OCI-LY7 (cell line): ENCODE results near the gene TEKT5. TPM values are rescaled to one million over a fixed set of nuclear protein-coding genes. Genes with fewer than 3 reads are reported as not detected.
A peak's percentile ranks its signal among the peaks of the same experiment; 100 is the strongest.

Experiments used
- BruUV-seq: library from RNA; stranded (reverse); fragments of 400-500 nt; replicated peaks from 2 replicates; lab custom pipeline; 2021; lab: Mats Ljungman, UMichigan
- CTCF ChIA-PET: fragments of 300-600 bp; sonication (Branson Sonifier 250); formaldehyde crosslinking; loops from one replicate; lab custom pipeline; 2022; ENCODE audit warnings: antibody characterized with exemption; ENCODE audit not compliant: unreplicated experiment; lab: Charles Lee
- POLR2A ChIA-PET: fragments of 300-600 bp; sonication (Branson Sonifier 250); formaldehyde crosslinking; loops from one replicate; lab custom pipeline; 2022; ENCODE audit warnings: antibody characterized with exemption; lab: Charles Lee
- DNase-seq: peaks from one replicate; pipeline ENCODE4 v3.0.0-alpha.2; 2015; ENCODE audit warnings: low spot score
- H2AFZ ChIP-seq: fragments of 200-600 bp; sonication (generic), shearing (Covaris generic); 2 replicates; pipeline ENCODE4 v1.6.1; 2014; ENCODE audit warnings: mild to moderate bottlenecking, antibody characterized with exemption, low read length, moderate library complexity
- H3K27ac ChIP-seq: fragments of 200-600 bp; sonication (generic); 2 replicates; pipeline ENCODE4 v1.5.1; 2014; ENCODE audit warnings: mixed run types, low read depth, mild to moderate bottlenecking, moderate library complexity, low read length, inconsistent platforms; ENCODE audit not compliant: poor library complexity, severe bottlenecking
- H3K36me3 ChIP-seq: fragments of 200-600 bp; sonication (generic); 2 replicates; pipeline ENCODE4 v1.6.1; 2014; ENCODE audit warnings: mild to moderate bottlenecking, antibody characterized with exemption, low read length, moderate library complexity, mixed read lengths; ENCODE audit not compliant: insufficient read depth
- H3K4me1 ChIP-seq: fragments of 200-600 bp; sonication (generic); 2 replicates; pipeline ENCODE4 v1.5.1; 2014; ENCODE audit warnings: mild to moderate bottlenecking, low read length; ENCODE audit not compliant: insufficient read depth, poor library complexity, severe bottlenecking
- H3K4me2 ChIP-seq: fragments of 200-600 bp; sonication (generic); 2 replicates; pipeline ENCODE4 v1.6.1; 2014; ENCODE audit warnings: mild to moderate bottlenecking, low read length
- H3K4me3 ChIP-seq: fragments of 200-600 bp; sonication (generic); 2 replicates; pipeline ENCODE4 v1.5.1; 2014; ENCODE audit warnings: mild to moderate bottlenecking, low read depth, low read length; ENCODE audit not compliant: poor library complexity, severe bottlenecking
- H3K79me2 ChIP-seq: fragments of 200-600 bp; sonication (generic); 2 replicates; pipeline ENCODE4 v1.6.1; 2016; ENCODE audit warnings: low read depth, mild to moderate bottlenecking, low read length, moderate library complexity, mixed read lengths; ENCODE audit not compliant: insufficient read depth
- H3K9me2 ChIP-seq: fragments of 200-600 bp; sonication (generic); 2 replicates; pipeline ENCODE4 v1.6.1; 2016; ENCODE audit warnings: mild to moderate bottlenecking, low read length, mixed read lengths; ENCODE audit not compliant: insufficient read depth
- H3K9me3 ChIP-seq: fragments of 200-600 bp; sonication (generic); 2 replicates; pipeline ENCODE4 v1.6.1; 2014; ENCODE audit warnings: mild to moderate bottlenecking, mixed run types, low read length, mixed read lengths
- H4K20me1 ChIP-seq: fragments of 200-600 bp; sonication (generic); 2 replicates; pipeline ENCODE4 v1.6.1; 2014; ENCODE audit warnings: mild to moderate bottlenecking, antibody characterized with exemption, low read length, moderate library complexity, mixed read lengths; ENCODE audit not compliant: insufficient read depth
- CTCF ChIP-seq: fragments of 200-600 bp; sonication (generic); conservative IDR thresholded peaks from 2 replicates; pipeline ENCODE4 v1.5.1; 2014; ENCODE audit warnings: mild to moderate bottlenecking, antibody characterized with exemption, low read length, moderate library complexity, mixed read lengths
- EZH2phosphoT487 ChIP-seq: fragments of 200-600 bp; sonication (generic); IDR thresholded peaks from 2 replicates; pipeline ENCODE4 v1.6.1; 2018; ENCODE audit warnings: low read depth, borderline replicate concordance, mild to moderate bottlenecking, mixed run types, antibody characterized with exemption, low read length, moderate library complexity, mixed read lengths
- intact Hi-C: fragments of 100-400 bp; cut with micrococcal nuclease; formaldehyde crosslinking; loops from one replicate; pipeline ENCODE4 v1.10.0; 2022; ENCODE audit not compliant: unreplicated experiment
- total RNA-seq, 2 experiments: library from RNA; depleted of rRNA in 1 of 2; stranded (reverse); fragments of >200 nt in 1 of 2; shearing (Covaris generic) in 1 of 2; gene quantifications; 2 replicates each; pipeline ENCODE4 v1.2.3, GENCODE V29; 2014 to 2022

The TEKT5 gene
- total RNA-seq, 2 experiments from 2014 or later, result 0.32 to 0.74 TPM

- no TSS peak for BruUV-seq
- no peak overlapping the region for H3K27ac ChIP-seq
- H2AFZ ChIP-seq, result no peak overlapping the region
- intact Hi-C loops, result no loop called here
- ChIA-PET POLR2A (interaction anchor here (0.5 to 1.3 kb wide), 2 partner anchors 10 to 86 kb away, joined by 3 to 4 read pairs; no protein-coding TSS in a partner anchor), CTCF (no interaction called here)
- H3K4me2 ChIP-seq, result no peak overlapping the region
- no peaks in the 10 kb centered on the region for H3K9me2 ChIP-seq
- H4K20me1 ChIP-seq, result no peaks in the 10 kb centered on the region
- no peak overlapping the region for H3K4me3 ChIP-seq
- TF ChIP-seq EZH2phosphoT487 (no peak), CTCF (no peak)
- H3K9me3 ChIP-seq, result no peaks in the 10 kb centered on the region
- no peaks in the 10 kb centered on the region for H3K36me3 ChIP-seq
- no peak for DNase-seq
- H3K4me1 ChIP-seq, result peaks cover 8% of the 10 kb centered on the region
- H3K79me2 ChIP-seq, result no peaks in the 10 kb centered on the region
Measured at GRCh38 chr16:10600782-10601443, 93.8 kb downstream of the TEKT5 start.

GRCh38 chr16:10599626-10600025, 95.1 kb downstream of the TEKT5 start:
- Histone ChIP-seq H2AFZ (no peak overlapping the region), H4K20me1 (no peaks in the 10 kb centered on the region), H3K27ac (no peak overlapping the region), H3K79me2 (no peaks in the 10 kb centered on the region), H3K4me2 (no peak overlapping the region), H3K36me3 (no peaks in the 10 kb centered on the region), H3K9me2 (no peaks in the 10 kb centered on the region), H3K4me1 (peaks cover 8% of the 10 kb centered on the region), H3K4me3 (no peak overlapping the region), H3K9me3 (no peaks in the 10 kb centered on the region)
- POLR2A ChIA-PET, result no interaction called here
- no TSS peak for BruUV-seq
- intact Hi-C loops, result no loop called here
- peak; percentile 34 for DNase-seq
- CTCF ChIA-PET, result no interaction called here
- TF ChIP-seq CTCF (no peak), EZH2phosphoT487 (no peak)

GRCh38 chr16:10598157-10598556, 96.6 kb downstream of the TEKT5 start:
- intact Hi-C loops, result no loop called here
- H2AFZ ChIP-seq, result no peak overlapping the region
- POLR2A ChIA-PET, result no interaction called here

More at GRCh38 chr16:10598157-10598556, 96.6 kb downstream of the TEKT5 start:
- BruUV-seq, result no TSS peak
- Histone ChIP-seq H3K4me3 (no peak overlapping the region), H4K20me1 (no peaks in the 10 kb centered on the region), H3K36me3 (no peaks in the 10 kb centered on the region), H3K9me3 (no peaks in the 10 kb centered on the region), H3K4me1 (peaks cover 8% of the 10 kb centered on the region), H3K9me2 (no peaks in the 10 kb centered on the region), H3K4me2 (no peak overlapping the region), H3K27ac (no peak overlapping the region), H3K79me2 (no peaks in the 10 kb centered on the region)
- CTCF ChIA-PET, result no interaction called here
- TF ChIP-seq EZH2phosphoT487, result no peak
- no peak for TF ChIP-seq CTCF
- no peak for DNase-seq
